Lung (tissue), 12 donors: ENCODE data around the gene TBC1D5. TPM values are rescaled to one million over a fixed set of nuclear protein-coding genes. Genes with fewer than 3 reads are reported as not detected.

Experiments
- ATAC-seq: fragments of 200-7000 bp; cut with Tn5 transposase; one replicate; pipeline ENCODE4 v1.9.1; 2020; ENCODE audit warnings: moderate number of reproducible peaks; ENCODE audit not compliant: insufficient read depth, low FRiP score
- DNase-seq, 3 donors: peaks; one replicate each; pipeline ENCODE4 v3.0.0-alpha.2; 2013 to 2017
- H3K27ac ChIP-seq, 2 donors: one replicate each; pipeline ENCODE4 v1.5.1; 2013; ENCODE audit warnings: mild to moderate bottlenecking in 2 of 2, moderate library complexity in 2 of 2, control low read depth in 1 of 2, inconsistent platforms in 1 of 2, low read depth in 1 of 2, low read length in 1 of 2
- H3K27me3 ChIP-seq, 3 donors: one replicate each; pipeline ENCODE4 v1.5.1; 2013; ENCODE audit warnings: low read length in 2 of 3; ENCODE audit not compliant: control insufficient read depth in 3 of 3, insufficient read depth in 3 of 3
- H3K36me3 ChIP-seq, 4 donors: one replicate each; pipeline ENCODE4 v1.5.1; 2013; ENCODE audit warnings: low read length in 4 of 4, mild to moderate bottlenecking in 1 of 4, moderate library complexity in 1 of 4; ENCODE audit not compliant: control insufficient read depth in 4 of 4, insufficient read depth in 4 of 4
- H3K4me1 ChIP-seq, 5 donors: one replicate each; pipeline ENCODE4 v1.5.1; 2013; ENCODE audit warnings: low read length in 5 of 5, mild to moderate bottlenecking in 2 of 5, moderate library complexity in 1 of 5; ENCODE audit not compliant: control insufficient read depth in 5 of 5, insufficient read depth in 5 of 5
- H3K4me3 ChIP-seq: one replicate; pipeline ENCODE4 v1.5.1; 2013; ENCODE audit warnings: mild to moderate bottlenecking, control low read depth, moderate library complexity
- H3K9ac ChIP-seq, 2 donors: one replicate each; pipeline ENCODE4 v1.5.1; 2013; ENCODE audit warnings: low read length in 2 of 2, control low read depth in 1 of 2; ENCODE audit not compliant: insufficient read depth in 1 of 2
- H3K9me3 ChIP-seq, 4 donors: one replicate each; pipeline ENCODE4 v1.5.1; 2013; ENCODE audit warnings: low read length in 3 of 4, mild to moderate bottlenecking in 1 of 4, moderate library complexity in 1 of 4; ENCODE audit not compliant: control insufficient read depth in 4 of 4, insufficient read depth in 3 of 4
- WGBS, 2 donors: extraction: QIAGEN DNeasy Blood & Tissue Kit; methylation state at CpG; one replicate each; pipeline ENCODE4 v1.1.7; 2013; 5-methylcytosine and 5-hydroxymethylcytosine counted together
- polyA plus RNA-seq, 2 donors: library from polyadenylated mRNA; stranded (reverse); fragments of 200-250 nt; gene quantifications; one replicate each; pipeline ENCODE4 v1.2.1, GENCODE V29; 2013
- total RNA-seq, 2 donors: library from RNA; depleted of rRNA in 1 of 2; stranded (reverse); fragments of >200 nt in 1 of 2; gene quantifications; one replicate each; pipeline ENCODE4 v1.2.1, GENCODE V29; 2014 to 2021
- TF ChIP-seq, protein P1 (sequence below): IDR thresholded peaks from 2 replicates; pipeline ENCODE4 v1.5.1; 2012; ENCODE audit warnings: mild to moderate bottlenecking; ENCODE audit errors: control extremely low read depth, extremely low read depth
- donor health status: control.
- donor health status: control.
- donor health status: Bipolar disorder and iron deficiency.
- donor health status: healthy.
- donor health status: DM: yes; HTN: yes; CAD: no.

Gene TBC1D5
- total and polyA plus RNA-seq, 4 donors: 8.7 to 111 (median 39.6) TPM

DNA sequence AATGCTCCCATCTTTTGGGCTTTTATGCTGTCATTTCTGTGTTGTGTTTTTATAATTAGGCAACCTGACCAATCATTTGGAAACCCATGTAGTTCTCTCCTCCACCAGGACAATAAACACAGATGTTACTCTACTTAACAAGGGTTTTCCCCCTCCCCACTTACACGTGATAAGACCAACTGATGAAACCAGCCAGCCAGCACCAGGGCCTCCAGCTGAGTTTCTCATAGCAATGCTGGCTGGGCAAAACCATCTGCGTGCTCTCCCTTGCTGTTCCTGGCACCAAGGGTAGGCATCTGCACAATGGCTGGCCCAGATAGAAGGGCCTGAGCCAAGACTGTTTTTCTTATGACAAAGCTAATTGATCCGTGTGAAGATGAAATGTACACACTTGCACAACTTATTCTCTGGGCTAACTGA is 547.2 kb downstream of the TBC1D5 start:
- H3K36me3 ChIP-seq: peaks cover 0 to 4% (median 2%) of the 10 kb centered on the region in 4 donors
- DNase-seq: peak; percentile 47 to 65 (median 64)
- no peak overlapping the region for H3K9ac ChIP-seq
- H3K27ac ChIP-seq: peak overlapping the region in 1 of 2 donors; percentile 10
- TF ChIP-seq, protein P1, sequence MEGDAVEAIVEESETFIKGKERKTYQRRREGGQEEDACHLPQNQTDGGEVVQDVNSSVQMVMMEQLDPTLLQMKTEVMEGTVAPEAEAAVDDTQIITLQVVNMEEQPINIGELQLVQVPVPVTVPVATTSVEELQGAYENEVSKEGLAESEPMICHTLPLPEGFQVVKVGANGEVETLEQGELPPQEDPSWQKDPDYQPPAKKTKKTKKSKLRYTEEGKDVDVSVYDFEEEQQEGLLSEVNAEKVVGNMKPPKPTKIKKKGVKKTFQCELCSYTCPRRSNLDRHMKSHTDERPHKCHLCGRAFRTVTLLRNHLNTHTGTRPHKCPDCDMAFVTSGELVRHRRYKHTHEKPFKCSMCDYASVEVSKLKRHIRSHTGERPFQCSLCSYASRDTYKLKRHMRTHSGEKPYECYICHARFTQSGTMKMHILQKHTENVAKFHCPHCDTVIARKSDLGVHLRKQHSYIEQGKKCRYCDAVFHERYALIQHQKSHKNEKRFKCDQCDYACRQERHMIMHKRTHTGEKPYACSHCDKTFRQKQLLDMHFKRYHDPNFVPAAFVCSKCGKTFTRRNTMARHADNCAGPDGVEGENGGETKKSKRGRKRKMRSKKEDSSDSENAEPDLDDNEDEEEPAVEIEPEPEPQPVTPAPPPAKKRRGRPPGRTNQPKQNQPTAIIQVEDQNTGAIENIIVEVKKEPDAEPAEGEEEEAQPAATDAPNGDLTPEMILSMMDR: no peak
- peaks cover 8 to 20% (median 12%) of the 10 kb centered on the region in 5 donors for H3K4me1 ChIP-seq
- WGBS, 2 donors: 29 to 36% methylated on average over 3 of the region's 3 CpGs
- no peaks in the 10 kb centered on the region for H3K9me3 ChIP-seq
- no peaks in the 10 kb centered on the region for H3K27me3 ChIP-seq
- no peak overlapping the region for H3K4me3 ChIP-seq
- ATAC-seq: no peak

DNA sequence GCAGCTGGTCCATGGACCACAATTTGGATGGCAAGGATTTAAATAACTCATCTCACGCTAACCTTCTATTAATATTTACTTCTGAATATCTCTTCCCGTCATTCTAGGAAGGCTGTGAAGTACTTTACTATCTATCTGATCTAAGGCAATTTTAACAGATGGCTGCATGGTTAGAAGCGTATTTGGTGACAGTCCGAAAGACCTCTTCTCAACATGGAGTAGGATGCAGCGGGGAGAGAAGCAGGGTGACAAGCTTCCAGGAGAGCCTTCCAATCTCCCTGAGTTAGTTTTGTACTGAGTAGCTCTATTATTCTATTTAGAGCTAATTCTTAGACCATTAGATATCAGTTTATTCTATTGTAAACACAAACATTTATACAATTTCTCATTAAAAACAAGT is 548.3 kb downstream of the TBC1D5 start:
- DNase-seq (no peak), ATAC-seq (no peak)
- Histone ChIP-seq H3K4me1 (peaks cover 8 to 26% (median 12%) of the 10 kb centered on the region in 5 donors), H3K27me3 (no peaks in the 10 kb centered on the region), H3K36me3 (peaks cover 0 to 4% (median 1%) of the 10 kb centered on the region in 4 donors), H3K9ac (no peak overlapping the region), H3K27ac (no peak overlapping the region), H3K4me3 (no peak overlapping the region), H3K9me3 (no peaks in the 10 kb centered on the region)
- TF ChIP-seq, protein P1: no peak
- 96% methylated on average over 5 of the region's 5 CpGs for WGBS, 2 donors

- DNase-seq (no peak), ATAC-seq (no peak)
- Histone ChIP-seq H3K4me3 (no peak overlapping the region), H3K27ac (no peak overlapping the region), H3K27me3 (no peaks in the 10 kb centered on the region), H3K9ac (no peak overlapping the region), H3K9me3 (no peaks in the 10 kb centered on the region), H3K4me1 (peaks cover 8 to 30% (median 12%) of the 10 kb centered on the region in 5 donors), H3K36me3 (peaks cover 0 to 4% (median 1%) of the 10 kb centered on the region in 4 donors)
- WGBS, 2 donors: 86 to 91% methylated on average over 2 of the region's 2 CpGs
- TF ChIP-seq, protein P1: no peak
Observed at GRCh38 chr3:17192995-17193394, 549.4 kb downstream of the TBC1D5 start.

GRCh38 chr3:17190353-17191078 is 551.9 kb downstream of the TBC1D5 start:
- DNase-seq: no peak
- Histone ChIP-seq H3K9ac (no peak overlapping the region), H3K4me1 (peaks cover 5 to 23% (median 6%) of the 10 kb centered on the region in 5 donors), H3K27me3 (no peaks in the 10 kb centered on the region), H3K9me3 (no peaks in the 10 kb centered on the region), H3K4me3 (no peak overlapping the region), H3K27ac (no peak overlapping the region), H3K36me3 (peaks cover 0 to 4% (median 2%) of the 10 kb centered on the region in 4 donors)
- no peak for ATAC-seq
- TF ChIP-seq, protein P1: no peak
- 34 to 63% methylated on average over 7 of the region's 7 CpGs for WGBS, 2 donors
